GM12865 (cell line): Measurements from ENCODE around the gene DHX15.

ENCODE experiments used
- DNase-seq: peaks from one replicate; pipeline ENCODE4 v3.0.0; 2010; ENCODE audit warnings: low read depth
- H3K4me3 ChIP-seq: 2 replicates; pipeline ENCODE4 v1.5.1; 2011; ENCODE audit warnings: mild to moderate bottlenecking, low read depth, low read length, control low read depth
- TF ChIP-seq, protein P1 (sequence below): IDR thresholded peaks from 2 replicates; pipeline ENCODE4 v1.5.1; 2011; ENCODE audit warnings: low read length, control low read depth, low read depth, inconsistent platforms; ENCODE audit not compliant: insufficient read depth; ENCODE audit errors: missing control alignments

Gene DHX15

DNA sequence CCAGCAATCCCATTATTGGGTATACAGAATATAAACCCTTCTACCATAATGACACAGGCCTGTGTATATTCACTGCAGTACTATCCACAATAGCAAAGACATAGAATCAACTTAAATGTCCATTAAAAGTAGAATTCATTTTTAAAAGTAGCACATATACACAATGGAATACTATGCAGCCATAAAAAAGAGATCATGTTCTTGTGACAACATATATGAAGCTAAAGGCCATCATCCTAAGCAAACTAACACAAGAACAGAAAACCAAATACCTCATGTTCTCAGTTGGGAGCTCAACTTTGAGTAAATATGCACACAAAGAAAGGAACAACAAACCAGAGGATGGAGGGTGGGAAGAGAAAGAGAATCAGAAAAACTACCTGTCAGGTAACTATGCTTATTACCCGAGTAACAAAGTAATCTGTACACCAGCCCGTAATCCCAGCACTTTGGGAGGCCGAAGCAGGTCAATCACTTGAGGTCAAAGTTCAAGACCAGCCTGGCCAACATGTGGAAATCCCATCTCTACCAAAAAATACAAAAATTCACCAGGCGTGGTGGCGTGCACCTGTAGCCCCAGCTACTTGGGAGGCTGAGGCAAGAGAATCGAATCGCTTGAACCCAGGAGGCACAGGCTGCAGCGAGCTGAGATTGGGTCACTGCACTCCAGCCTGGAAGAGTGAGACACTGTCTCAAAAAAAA, 22.8 kb downstream of the DHX15 start:
- TF ChIP-seq, protein P1, sequence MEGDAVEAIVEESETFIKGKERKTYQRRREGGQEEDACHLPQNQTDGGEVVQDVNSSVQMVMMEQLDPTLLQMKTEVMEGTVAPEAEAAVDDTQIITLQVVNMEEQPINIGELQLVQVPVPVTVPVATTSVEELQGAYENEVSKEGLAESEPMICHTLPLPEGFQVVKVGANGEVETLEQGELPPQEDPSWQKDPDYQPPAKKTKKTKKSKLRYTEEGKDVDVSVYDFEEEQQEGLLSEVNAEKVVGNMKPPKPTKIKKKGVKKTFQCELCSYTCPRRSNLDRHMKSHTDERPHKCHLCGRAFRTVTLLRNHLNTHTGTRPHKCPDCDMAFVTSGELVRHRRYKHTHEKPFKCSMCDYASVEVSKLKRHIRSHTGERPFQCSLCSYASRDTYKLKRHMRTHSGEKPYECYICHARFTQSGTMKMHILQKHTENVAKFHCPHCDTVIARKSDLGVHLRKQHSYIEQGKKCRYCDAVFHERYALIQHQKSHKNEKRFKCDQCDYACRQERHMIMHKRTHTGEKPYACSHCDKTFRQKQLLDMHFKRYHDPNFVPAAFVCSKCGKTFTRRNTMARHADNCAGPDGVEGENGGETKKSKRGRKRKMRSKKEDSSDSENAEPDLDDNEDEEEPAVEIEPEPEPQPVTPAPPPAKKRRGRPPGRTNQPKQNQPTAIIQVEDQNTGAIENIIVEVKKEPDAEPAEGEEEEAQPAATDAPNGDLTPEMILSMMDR: no peak
- DNase-seq: no peak
- H3K4me3 ChIP-seq: no peak overlapping the region

DNA sequence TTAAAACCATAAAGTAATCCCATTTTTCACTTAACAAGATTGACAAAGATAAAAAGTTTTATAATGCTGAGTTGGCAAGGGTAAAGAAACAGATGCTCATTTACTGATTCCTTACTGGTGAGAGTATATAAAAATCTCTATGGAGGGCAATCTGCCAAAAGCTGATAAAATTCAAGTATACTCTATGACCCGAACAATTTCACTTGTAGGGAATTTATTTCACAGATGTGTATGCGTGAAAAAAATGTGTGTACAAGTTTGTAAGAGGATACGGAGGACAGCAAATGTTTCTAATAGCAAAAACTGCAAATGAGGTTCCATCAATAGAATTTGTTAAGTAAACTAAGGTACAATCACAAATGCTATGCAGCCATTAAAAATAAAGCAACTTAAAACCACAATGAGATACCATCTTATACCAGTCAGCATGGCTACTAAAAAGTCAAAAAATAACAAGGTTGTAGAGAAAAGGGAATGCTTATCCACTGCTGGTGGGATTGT, 23.4 kb downstream of the DHX15 start:
- TF ChIP-seq, protein P1: no peak
- no peak overlapping the region for H3K4me3 ChIP-seq
- no peak for DNase-seq

DNA sequence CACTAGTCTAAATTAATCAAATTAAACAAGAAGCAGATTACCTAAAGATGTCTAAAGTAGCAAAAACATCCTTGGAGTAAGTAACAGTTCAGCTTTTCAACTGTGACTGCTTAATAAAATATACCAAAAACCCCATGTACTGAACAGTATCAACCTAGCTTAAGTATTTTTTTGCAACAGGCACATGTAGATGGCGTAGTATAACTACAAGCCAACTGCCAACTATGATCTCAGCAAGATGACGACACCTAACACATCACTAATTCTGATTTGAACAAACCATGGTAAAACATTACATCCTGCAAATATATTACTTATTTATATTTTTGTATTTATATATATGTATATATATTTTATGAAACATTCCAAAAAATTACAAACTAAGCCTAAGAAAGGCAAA, 24.5 kb downstream of the DHX15 start:
- TF ChIP-seq, protein P1: no peak
- H3K4me3 ChIP-seq: no peak overlapping the region
- no peak for DNase-seq

DNA sequence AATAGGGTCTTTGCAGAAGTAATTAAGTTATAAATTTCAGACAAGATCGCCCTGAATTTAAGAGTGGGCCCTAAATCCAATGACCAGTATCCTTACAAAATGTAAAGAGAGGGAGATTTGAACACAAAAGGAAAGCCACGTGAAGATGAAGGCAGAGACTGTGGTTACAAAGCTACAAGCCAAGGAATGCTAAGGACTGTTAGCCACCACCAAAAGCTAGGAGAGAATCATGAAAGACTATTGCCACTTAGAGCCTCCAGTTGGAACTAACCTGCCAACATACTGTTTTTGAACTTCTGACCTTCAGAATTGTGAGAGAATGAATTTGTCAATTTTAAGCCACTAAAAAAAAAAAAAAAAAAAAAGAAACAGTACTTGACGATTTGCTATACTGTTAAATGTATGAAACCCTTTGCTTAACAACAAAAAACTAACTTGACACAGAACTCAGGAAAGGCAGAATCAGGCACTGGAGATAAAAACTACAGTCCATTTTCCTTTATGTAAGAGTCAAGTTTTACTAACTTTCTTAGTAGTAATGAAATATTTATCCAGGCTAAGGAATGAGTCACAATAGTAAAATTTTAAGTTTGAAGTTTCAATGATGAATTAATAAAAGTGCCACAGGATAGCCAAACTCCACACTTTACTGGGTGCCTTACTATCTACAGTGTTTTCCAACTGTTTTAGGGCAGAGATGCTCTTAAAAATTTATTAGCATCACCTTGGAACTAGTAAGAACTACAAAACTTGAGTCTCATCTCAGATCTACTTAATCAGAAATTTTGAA, 25.1 kb downstream of the DHX15 start:
- DNase-seq: no peak

DNA sequence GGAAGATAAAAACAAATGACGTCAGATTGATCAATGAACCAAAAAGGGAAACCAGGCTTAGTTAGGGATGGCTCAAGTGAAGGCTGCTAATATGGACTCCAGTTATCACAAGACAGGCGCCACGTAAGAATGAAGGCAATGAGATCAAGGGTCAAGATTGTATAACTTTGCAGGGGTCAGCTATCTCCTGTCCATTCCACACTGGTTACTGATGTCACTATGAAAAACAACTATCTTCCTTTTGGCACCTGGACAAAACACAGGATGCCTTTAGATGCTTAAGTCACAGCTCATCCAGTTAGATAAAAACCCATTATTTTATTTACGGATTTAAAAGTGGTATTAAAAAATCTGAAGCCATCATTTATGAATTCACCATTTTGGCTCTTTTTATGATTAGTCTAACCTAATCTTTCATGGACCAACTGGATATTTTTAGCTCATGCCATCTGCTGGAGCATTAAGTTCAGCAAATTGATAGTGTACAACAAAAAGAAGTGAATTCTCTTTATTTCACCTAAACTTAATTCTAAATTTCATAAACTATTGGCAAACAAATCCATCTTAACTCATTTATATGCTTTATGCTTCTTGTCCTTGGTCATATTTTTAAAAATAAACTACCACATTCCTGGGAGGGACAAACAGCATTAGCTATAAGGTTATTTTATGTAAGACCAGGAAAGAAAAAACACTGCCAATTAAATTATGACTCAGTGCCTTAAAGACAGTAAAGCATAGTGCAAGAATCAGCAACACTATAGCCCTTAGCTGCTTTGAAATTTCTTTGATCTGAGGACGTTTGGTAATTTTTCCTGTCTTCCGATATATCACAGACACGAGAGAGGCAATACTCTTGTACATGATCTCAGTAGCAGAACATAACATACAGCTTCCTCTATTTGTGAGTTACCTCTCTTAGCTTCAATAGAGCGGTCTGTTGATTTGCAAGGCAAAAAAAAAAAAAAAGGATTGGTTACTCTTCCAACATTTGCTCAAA, 27.0 kb downstream of the DHX15 start:
- H3K4me3 ChIP-seq: no peak overlapping the region
- TF ChIP-seq, protein P1: no peak
- no peak for DNase-seq

More for the DNA sequence above, 25.1 kb downstream of the DHX15 start:
- no peak overlapping the region for H3K4me3 ChIP-seq
- TF ChIP-seq, protein P1: no peak

DNA sequence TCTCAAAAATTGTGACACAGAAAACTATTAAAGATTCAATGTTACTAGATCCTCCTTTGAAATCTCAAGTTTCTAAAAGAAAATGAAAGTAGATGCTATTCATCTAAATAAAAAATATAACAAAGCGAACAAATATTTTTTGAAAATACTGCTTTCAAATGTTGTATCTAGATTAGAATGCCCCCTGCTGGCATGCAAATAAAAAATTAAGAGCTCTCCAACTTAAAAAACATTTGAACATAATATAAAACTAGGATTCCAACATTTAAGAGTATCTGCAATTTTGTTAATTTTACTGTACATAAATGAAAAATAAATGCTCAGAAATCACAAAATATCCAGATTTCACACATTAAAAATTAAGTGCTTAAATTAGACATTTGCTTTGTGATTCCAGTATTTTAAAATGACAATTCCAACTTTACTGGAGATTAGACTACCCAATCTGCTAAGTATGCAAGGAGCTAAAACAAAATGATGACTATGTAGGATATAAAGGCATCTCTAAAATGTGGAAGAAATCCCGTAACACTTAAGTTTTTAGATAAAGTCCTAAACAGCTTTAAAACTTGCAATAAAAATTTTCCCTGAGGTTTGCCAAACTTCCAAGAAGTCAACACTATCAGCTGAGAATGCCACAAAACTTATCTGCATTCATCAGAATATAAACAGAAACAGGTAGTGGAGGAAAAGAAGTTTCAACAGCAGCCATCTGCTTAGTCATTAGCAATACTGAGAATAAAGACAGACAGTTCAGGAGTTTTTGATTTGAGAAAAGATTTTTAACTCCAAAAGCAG, 32.7 kb downstream of the DHX15 start:
- TF ChIP-seq, protein P1: no peak
- no peak overlapping the region for H3K4me3 ChIP-seq
- DNase-seq: no peak
